GM23338 (cell line): ENCODE measurements around the gene GPR3.

Experiments
- CREB1 ChIP-seq: fragments of 250-450 bp; sonication (Bioruptor Pico); IDR thresholded peaks from 2 replicates; pipeline ENCODE4 v1.5.0; 2020; ENCODE audit warnings: low read depth, mild to moderate bottlenecking, moderate library complexity
- CTCF ChIP-seq, 2 experiments: fragments of 200-600 bp in 1 of 2; sonication (generic) in 1 of 2; conservative IDR thresholded peaks; 2 replicates each; pipeline versions ENCODE4 v1.5.1 to v1.6.1; 2016 to 2017; ENCODE audit warnings: antibody characterized with exemption in 2 of 2, low read depth in 2 of 2, mild to moderate bottlenecking in 2 of 2, moderate library complexity in 1 of 2
- ETS1 ChIP-seq: IDR thresholded peaks from 2 replicates; pipeline ENCODE4 v1.6.1; 2016; ENCODE audit warnings: antibody characterized with exemption
- EZH2 ChIP-seq: fragments of 200-600 bp; sonication (generic); IDR thresholded peaks from one replicate; pipeline ENCODE4 v1.8.0; 2017; ENCODE audit warnings: antibody characterized with exemption, mild to moderate bottlenecking, low read depth; ENCODE audit not compliant: unreplicated experiment
- EZH2phosphoT487 ChIP-seq: fragments of 200-600 bp; sonication (generic); IDR thresholded peaks from one replicate; pipeline ENCODE4 v1.8.1; 2018; ENCODE audit warnings: antibody characterized with exemption; ENCODE audit not compliant: unreplicated experiment
- JUNB ChIP-seq: IDR thresholded peaks from one replicate; pipeline ENCODE4 v1.6.1; 2016; ENCODE audit warnings: antibody characterized with exemption; ENCODE audit not compliant: unreplicated experiment
- POLR2AphosphoS5 ChIP-seq: IDR thresholded peaks from 2 replicates; pipeline ENCODE4 v1.6.1; 2016; ENCODE audit warnings: antibody characterized with exemption, low read depth
- REST ChIP-seq: IDR thresholded peaks from one replicate; pipeline ENCODE4 v1.6.1; 2018; ENCODE audit warnings: antibody characterized with exemption; ENCODE audit not compliant: unreplicated experiment
- STAT1 ChIP-seq: IDR thresholded peaks from one replicate; pipeline ENCODE4 v1.6.1; 2016; ENCODE audit warnings: antibody characterized with exemption; ENCODE audit not compliant: unreplicated experiment
- TF ChIP-seq, protein P1 (sequence below): fragments of 250-450 bp; sonication (Bioruptor Pico); IDR thresholded peaks from 2 replicates; pipeline ENCODE4 v1.5.0; 2020; ENCODE audit warnings: mild to moderate bottlenecking, moderate library complexity

GRCh38 chr1:27427329-27427728 is 34.9 kb downstream of the GPR3 start:
- no peak for TF ChIP-seq CTCF (conservative IDR thresholded peaks at IDR 0.05; ENCODE audit: low read depth in 2 of 2)
- TF ChIP-seq REST: no peak
- TF ChIP-seq POLR2AphosphoS5: no peak
- no peak for TF ChIP-seq EZH2phosphoT487
- no peak for TF ChIP-seq JUNB
- no peak for TF ChIP-seq ETS1
- no peak for TF ChIP-seq CREB1 (CRISPR knock-in tag)
- no peak for TF ChIP-seq EZH2
- TF ChIP-seq STAT1: no peak
- TF ChIP-seq, protein P1, sequence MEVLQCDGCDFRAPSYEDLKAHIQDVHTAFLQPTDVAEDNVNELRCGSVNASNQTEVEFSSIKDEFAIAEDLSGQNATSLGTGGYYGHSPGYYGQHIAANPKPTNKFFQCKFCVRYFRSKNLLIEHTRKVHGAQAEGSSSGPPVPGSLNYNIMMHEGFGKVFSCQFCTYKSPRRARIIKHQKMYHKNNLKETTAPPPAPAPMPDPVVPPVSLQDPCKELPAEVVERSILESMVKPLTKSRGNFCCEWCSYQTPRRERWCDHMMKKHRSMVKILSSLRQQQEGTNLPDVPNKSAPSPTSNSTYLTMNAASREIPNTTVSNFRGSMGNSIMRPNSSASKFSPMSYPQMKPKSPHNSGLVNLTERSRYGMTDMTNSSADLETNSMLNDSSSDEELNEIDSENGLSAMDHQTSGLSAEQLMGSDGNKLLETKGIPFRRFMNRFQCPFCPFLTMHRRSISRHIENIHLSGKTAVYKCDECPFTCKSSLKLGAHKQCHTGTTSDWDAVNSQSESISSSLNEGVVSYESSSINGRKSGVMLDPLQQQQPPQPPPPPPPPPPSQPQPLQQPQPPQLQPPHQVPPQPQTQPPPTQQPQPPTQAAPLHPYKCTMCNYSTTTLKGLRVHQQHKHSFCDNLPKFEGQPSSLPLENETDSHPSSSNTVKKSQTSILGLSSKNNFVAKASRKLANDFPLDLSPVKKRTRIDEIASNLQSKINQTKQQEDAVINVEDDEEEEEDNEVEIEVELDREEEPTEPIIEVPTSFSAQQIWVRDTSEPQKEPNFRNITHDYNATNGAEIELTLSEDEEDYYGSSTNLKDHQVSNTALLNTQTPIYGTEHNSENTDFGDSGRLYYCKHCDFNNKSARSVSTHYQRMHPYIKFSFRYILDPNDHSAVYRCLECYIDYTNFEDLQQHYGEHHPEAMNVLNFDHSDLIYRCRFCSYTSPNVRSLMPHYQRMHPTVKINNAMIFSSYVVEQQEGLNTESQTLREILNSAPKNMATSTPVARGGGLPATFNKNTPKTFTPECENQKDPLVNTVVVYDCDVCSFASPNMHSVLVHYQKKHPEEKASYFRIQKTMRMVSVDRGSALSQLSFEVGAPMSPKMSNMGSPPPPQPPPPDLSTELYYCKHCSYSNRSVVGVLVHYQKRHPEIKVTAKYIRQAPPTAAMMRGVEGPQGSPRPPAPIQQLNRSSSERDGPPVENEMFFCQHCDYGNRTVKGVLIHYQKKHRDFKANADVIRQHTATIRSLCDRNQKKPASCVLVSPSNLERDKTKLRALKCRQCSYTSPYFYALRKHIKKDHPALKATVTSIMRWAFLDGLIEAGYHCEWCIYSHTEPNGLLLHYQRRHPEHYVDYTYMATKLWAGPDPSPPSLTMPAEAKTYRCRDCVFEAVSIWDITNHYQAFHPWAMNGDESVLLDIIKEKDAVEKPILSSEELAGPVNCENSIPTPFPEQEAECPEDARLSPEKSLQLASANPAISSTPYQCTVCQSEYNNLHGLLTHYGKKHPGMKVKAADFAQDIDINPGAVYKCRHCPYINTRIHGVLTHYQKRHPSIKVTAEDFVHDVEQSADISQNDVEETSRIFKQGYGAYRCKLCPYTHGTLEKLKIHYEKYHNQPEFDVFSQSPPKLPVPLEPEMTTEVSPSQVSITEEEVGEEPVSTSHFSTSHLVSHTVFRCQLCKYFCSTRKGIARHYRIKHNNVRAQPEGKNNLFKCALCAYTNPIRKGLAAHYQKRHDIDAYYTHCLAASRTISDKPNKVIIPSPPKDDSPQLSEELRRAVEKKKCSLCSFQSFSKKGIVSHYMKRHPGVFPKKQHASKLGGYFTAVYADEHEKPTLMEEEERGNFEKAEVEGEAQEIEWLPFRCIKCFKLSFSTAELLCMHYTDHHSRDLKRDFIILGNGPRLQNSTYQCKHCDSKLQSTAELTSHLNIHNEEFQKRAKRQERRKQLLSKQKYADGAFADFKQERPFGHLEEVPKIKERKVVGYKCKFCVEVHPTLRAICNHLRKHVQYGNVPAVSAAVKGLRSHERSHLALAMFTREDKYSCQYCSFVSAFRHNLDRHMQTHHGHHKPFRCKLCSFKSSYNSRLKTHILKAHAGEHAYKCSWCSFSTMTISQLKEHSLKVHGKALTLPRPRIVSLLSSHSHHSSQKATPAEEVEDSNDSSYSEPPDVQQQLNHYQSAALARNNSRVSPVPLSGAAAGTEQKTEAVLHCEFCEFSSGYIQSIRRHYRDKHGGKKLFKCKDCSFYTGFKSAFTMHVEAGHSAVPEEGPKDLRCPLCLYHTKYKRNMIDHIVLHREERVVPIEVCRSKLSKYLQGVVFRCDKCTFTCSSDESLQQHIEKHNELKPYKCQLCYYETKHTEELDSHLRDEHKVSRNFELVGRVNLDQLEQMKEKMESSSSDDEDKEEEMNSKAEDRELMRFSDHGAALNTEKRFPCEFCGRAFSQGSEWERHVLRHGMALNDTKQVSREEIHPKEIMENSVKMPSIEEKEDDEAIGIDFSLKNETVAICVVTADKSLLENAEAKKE (CRISPR knock-in tag): no peak
